ENCODE measurements around the gene SUCLG2. TPM values are rescaled to one million over a fixed set of nuclear protein-coding genes. Genes with fewer than 3 reads are reported as not detected.
A peak's percentile ranks its signal among the peaks of the same experiment; 100 is the strongest.

Gene SUCLG2
- total RNA-seq, 2 donors from 2014 or later = 42.0 to 50.4 TPM

DNA sequence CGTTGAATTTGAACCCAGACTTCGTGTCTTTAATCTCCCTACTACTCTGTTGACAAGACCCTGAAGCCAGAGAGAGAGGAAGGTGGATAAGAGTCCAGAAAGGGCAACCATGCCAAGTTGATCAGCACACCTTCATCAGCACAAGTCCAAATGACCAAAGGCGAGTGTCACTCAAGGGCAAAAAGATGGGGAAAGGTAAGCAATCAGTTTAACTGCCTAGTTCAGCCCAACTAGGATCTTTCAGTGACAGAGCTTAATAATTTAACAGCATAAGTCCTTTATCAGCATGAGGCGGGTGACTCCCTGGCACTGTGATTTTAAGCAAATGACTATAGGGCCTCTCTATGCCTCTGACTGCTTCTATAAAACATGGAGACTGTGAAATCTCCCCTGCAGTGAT, 6.2 kb downstream of the SUCLG2 start:
- 37 to 41% methylated on average over 4 of the region's 4 CpGs for WGBS, 2 donors
- TF ChIP-seq POLR2A (IDR thresholded peaks at IDR 0.05) (no peak), CTCF (IDR thresholded peaks at IDR 0.05) (no peak)
- ATAC-seq (no peak), DNase-seq (peak in 1 of 4 donors; percentile 10)
- H3K27me3 ChIP-seq = no peaks in the 10 kb centered on the region
- intact Hi-C loops (cut with DNase I) = no loop called here
- H3K36me3 ChIP-seq (replicated peaks in 1 of 2; ENCODE audit: insufficient read depth in 1 of 2, low read depth in 2 of 2) = no peaks in the 10 kb centered on the region
- no peaks in the 10 kb centered on the region for H3K9me3 ChIP-seq
- no peak overlapping the region for H3K4me3 ChIP-seq
- peaks cover 53% of the 10 kb centered on the region for H3K4me1 ChIP-seq
- peak overlapping the region in 1 of 4 donors; percentile 18 for H3K27ac ChIP-seq

DNA sequence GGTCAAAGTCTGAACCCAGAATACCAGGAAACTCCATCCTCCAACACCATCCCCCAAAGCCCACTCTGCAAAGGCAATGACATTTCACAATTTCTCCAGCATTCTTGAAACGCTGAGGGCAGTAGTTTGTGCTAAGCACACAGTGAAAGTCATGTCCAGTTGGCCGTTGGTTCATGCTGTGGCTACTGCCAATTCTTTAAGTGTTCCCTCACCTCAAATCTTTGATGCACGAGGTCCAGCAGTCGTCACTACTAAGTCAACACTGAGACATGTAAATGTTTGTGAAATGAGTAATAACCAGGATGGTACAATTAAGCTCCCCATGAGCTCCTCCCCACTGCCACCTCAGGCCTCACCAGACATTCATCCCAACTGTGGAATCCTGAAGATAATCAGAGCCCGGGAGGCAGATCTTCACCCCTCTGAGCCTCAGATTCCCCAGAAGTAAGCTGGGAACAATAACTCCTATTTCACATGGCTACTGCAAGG, 7.0 kb downstream of the SUCLG2 start:
- peak; percentile 60 for ATAC-seq
- TF ChIP-seq CTCF (IDR thresholded peaks at IDR 0.05) = no peak
- TF ChIP-seq POLR2A (IDR thresholded peaks at IDR 0.05) = no peak
- Histone ChIP-seq H3K27ac (peak overlapping the region in 1 of 4 donors; percentile 18), H3K36me3 (replicated peaks in 1 of 2; ENCODE audit: insufficient read depth in 1 of 2, low read depth in 2 of 2) (no peaks in the 10 kb centered on the region), H3K4me1 (peaks cover 52% of the 10 kb centered on the region), H3K9me3 (no peaks in the 10 kb centered on the region), H3K27me3 (no peaks in the 10 kb centered on the region), H3K4me3 (no peak overlapping the region)
- 56 to 66% methylated on average over 5 of the region's 5 CpGs for WGBS, 2 donors
- peak; percentile 13 to 71 (median 26) for DNase-seq
- intact Hi-C loops (cut with DNase I) = no loop called here

DNA sequence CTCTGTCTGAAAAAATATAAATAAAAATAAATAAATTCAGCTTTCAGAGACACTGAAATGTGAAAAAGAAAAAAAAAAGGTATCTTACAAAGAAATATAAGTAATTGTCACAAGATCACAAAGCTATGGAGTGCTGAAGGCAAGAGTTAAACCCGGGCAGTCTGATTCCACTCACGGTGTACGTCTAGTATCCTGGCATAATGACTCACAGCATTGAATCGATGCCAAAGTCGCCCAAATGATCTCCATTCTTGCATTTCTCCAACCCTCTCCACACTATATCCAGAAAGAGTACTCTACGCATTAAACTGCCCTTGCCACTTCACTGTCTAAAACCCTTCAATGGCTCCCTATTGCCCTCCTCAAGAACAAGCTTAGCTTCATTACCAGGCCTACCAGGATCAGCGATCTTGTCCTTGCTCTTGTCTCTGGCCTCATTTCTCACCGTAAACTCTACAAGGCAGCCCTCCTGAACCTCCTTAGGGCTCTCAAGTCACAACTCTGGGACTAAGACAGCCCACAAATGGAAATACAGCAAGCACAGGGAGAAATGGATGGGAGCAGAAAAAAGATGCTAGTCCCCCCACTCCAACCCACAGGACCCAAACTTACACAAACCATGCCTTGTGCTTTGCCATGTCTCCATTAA, 7.7 kb downstream of the SUCLG2 start:
- Histone ChIP-seq H3K27ac (no peak overlapping the region), H3K4me3 (no peak overlapping the region), H3K9me3 (no peaks in the 10 kb centered on the region), H3K27me3 (no peaks in the 10 kb centered on the region), H3K36me3 (replicated peaks in 1 of 2; ENCODE audit: insufficient read depth in 1 of 2, low read depth in 2 of 2) (no peaks in the 10 kb centered on the region), H3K4me1 (peaks cover 50% of the 10 kb centered on the region)
- DNase-seq (no peak), ATAC-seq (no peak)
- intact Hi-C loops (cut with DNase I) = no loop called here
- TF ChIP-seq POLR2A (IDR thresholded peaks at IDR 0.05) (no peak), CTCF (IDR thresholded peaks at IDR 0.05) (no peak)
- WGBS, 2 donors = 88 to 92% methylated on average over 8 of the region's 8 CpGs

GRCh38 chr3:67644827-67645226, 9.6 kb downstream of the SUCLG2 start:
- Histone ChIP-seq H3K27ac (no peak overlapping the region), H3K9me3 (no peaks in the 10 kb centered on the region), H3K4me1 (peaks cover 35% of the 10 kb centered on the region), H3K4me3 (no peak overlapping the region), H3K36me3 (replicated peaks in 1 of 2; ENCODE audit: insufficient read depth in 1 of 2, low read depth in 2 of 2) (no peaks in the 10 kb centered on the region), H3K27me3 (no peaks in the 10 kb centered on the region)
- ATAC-seq = no peak
- intact Hi-C loops (cut with DNase I) = no loop called here
- WGBS, 2 donors = 97 to 100% methylated on average over 1 of the region's 1 CpG
- no peak for TF ChIP-seq POLR2A (IDR thresholded peaks at IDR 0.05)
- no peak for DNase-seq

- peaks cover 21% of the 10 kb centered on the region for H3K4me1 ChIP-seq
- H3K4me3 ChIP-seq = no peak overlapping the region
- WGBS, 2 donors = 61 to 78% methylated on average over 1 of the region's 1 CpG
- H3K27me3 ChIP-seq = no peaks in the 10 kb centered on the region
- intact Hi-C loops (cut with DNase I) = no loop called here
- ATAC-seq (no peak), DNase-seq (no peak)
- no peaks in the 10 kb centered on the region for H3K36me3 ChIP-seq (replicated peaks in 1 of 2; ENCODE audit: insufficient read depth in 1 of 2, low read depth in 2 of 2)
- no peaks in the 10 kb centered on the region for H3K9me3 ChIP-seq
- no peak overlapping the region for H3K27ac ChIP-seq
- TF ChIP-seq POLR2A (IDR thresholded peaks at IDR 0.05) (no peak), CTCF (IDR thresholded peaks at IDR 0.05) (no peak)
These were observed 11.7 kb downstream of the SUCLG2 start for GRCh38 chr3:67642734-67643133.

All from body of pancreas (tissue), 4 donors.